Measurements from ENCODE around the gene MBD4. TPM values are rescaled to one million over a fixed set of nuclear protein-coding genes. Genes with fewer than 3 reads are reported as not detected.

Gene MBD4
- total RNA-seq, 2 experiments from 2014 or later = 47.1 to 47.4 TPM

DNA sequence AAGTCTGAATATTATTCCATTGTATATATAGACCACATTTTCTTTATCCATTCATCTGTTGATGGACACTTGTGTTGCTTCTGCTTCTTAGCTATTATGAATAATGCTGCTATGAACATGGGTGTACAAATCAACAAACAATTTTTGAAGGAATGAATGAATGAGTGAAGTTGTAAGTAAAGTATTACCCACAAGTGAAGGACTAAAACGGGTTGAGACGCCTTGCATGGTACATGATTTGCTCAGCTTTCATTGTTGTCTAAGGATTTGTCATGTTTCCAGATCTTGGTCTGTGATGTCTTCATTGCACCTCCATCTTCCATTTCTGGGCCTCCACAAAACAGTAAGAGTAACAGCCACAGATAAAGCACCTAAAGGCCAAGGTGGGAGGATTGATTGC is 20.8 kb upstream of the MBD4 start:
- DNase-seq = no peak
- ChIA-PET POLR2A (no interaction called here), CTCF (no interaction called here)
- H3K27me3 Mint-ChIP-seq = no peaks in the 10 kb centered on the region
- H3K9me3 Mint-ChIP-seq = no peaks in the 10 kb centered on the region
- H3K4me1 Mint-ChIP-seq = peaks cover 9% of the 10 kb centered on the region
- H3K36me3 Mint-ChIP-seq (ENCODE audit: low read depth) = peaks cover 22% of the 10 kb centered on the region
- no peak overlapping the region for H3K27ac Mint-ChIP-seq
- no peak overlapping the region for H3K4me3 Mint-ChIP-seq

- ChIA-PET CTCF (no interaction called here), POLR2A (no interaction called here)
- Mint-ChIP-seq H3K4me1 (peaks cover 9% of the 10 kb centered on the region), H3K4me3 (no peak overlapping the region), H3K9me3 (no peaks in the 10 kb centered on the region), H3K27ac (no peak overlapping the region), H3K27me3 (no peaks in the 10 kb centered on the region), H3K36me3 (ENCODE audit: low read depth) (peaks cover 22% of the 10 kb centered on the region)
- no peak for DNase-seq
Measured at GRCh38 chr3:129460155-129460554, 20.4 kb upstream of the MBD4 start.

DNA sequence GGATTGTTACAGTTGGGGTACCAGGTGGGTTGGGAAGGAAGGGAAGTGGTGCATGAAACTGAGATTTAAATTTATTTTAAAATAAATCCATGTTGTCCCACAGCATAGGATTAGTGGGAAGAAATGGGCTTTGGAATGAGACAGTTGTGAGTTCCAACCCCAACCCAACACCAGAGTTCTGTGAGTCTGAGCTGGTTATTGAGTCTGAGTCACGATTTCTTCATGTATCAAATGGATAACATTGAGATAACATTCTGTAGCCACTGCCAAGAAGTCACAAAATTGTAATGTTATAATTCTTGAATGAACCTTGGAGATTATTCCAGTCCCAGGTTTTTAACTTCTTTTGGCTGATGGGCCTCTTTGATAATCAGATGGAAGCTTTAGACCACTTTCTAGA is 14.0 kb upstream of the MBD4 start:
- Mint-ChIP-seq H3K27me3 (no peaks in the 10 kb centered on the region), H3K9me3 (no peaks in the 10 kb centered on the region), H3K36me3 (ENCODE audit: low read depth) (peaks cover 25% of the 10 kb centered on the region), H3K27ac (no peak overlapping the region), H3K4me1 (no peaks in the 10 kb centered on the region), H3K4me3 (no peak overlapping the region)
- POLR2A ChIA-PET = interaction anchor here (1.2 kb wide), 1 partner anchor 13 kb away, joined by 7 read pairs; the partner anchor contains the start of genes IFT122 and MBD4
- CTCF ChIA-PET = no interaction called here
- no peak for DNase-seq

- DNase-seq = no peak
- H3K4me3 Mint-ChIP-seq = no peak overlapping the region
- H3K9me3 Mint-ChIP-seq = no peaks in the 10 kb centered on the region
- no peaks in the 10 kb centered on the region for H3K27me3 Mint-ChIP-seq
- ChIA-PET POLR2A (no interaction called here), CTCF (no interaction called here)
- H3K36me3 Mint-ChIP-seq (ENCODE audit: low read depth) = peaks cover 17% of the 10 kb centered on the region
- no peak overlapping the region for H3K27ac Mint-ChIP-seq
- no peaks in the 10 kb centered on the region for H3K4me1 Mint-ChIP-seq
Measured at GRCh38 chr3:129449279-129450115, 9.7 kb upstream of the MBD4 start.

DNA sequence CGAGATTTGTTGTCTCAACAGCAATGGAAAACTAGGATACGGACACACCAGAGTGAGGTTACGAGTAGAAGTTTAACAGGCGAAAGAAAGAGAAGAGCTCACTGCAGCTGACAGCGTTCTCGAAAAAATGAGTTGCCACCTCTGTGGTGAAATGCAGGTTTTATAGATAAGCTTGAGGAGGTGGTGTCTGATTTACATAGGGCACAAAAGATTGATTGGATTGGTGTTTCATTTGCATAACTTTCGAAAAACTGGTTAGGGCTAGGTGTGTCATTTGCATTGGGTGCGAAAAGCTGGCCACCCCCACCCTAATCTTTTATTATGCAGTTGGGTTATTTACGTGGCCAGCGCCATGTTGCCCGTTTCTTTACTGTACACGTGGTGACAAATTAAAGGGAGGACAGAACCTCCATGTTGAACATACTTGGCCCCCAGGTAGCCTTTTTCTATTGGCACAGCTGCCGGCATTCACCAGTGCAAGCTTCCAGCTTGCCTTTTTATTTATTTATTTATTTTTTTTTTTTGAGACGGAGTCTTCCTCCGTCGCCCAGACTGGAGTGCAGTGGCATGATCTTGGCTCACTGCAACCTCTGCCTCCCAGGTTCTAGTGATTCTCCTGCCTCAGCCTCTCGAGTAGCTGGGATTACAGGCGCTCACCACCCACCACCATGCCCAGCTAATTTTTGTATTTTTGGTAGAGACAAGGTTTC is 8.6 kb upstream of the MBD4 start:
- no peaks in the 10 kb centered on the region for H3K27me3 Mint-ChIP-seq
- no peak for DNase-seq
- peaks cover 5% of the 10 kb centered on the region for H3K4me1 Mint-ChIP-seq
- ChIA-PET CTCF (no interaction called here), POLR2A (interaction anchor here (0.7 kb wide), 1 partner anchor 132 kb away, joined by 3 read pairs; a partner anchor contains a TSS)
- no peak overlapping the region for H3K4me3 Mint-ChIP-seq
- peaks cover 14% of the 10 kb centered on the region for H3K36me3 Mint-ChIP-seq (ENCODE audit: low read depth)
- H3K27ac Mint-ChIP-seq = no peak overlapping the region
- no peaks in the 10 kb centered on the region for H3K9me3 Mint-ChIP-seq

DNA sequence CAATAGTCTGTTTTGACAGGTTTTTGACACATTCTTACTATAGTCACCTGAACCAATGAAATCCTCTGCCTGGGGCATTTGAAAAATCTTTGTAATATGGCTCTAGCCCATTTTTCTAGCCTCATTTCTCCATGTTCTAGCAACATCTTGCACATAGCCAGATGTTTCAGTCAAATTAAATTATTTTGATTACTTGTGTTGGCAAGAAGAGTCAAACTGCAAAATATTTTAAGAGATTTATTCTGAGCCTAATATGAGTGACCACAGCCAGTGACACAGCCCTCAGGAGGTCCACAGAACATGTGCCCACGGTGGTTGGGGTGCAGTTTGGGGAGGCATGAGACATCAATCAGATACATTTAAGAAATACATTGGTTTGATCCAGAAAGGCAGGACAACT is 7.2 kb upstream of the MBD4 start:
- POLR2A ChIA-PET = no interaction called here

DNA sequence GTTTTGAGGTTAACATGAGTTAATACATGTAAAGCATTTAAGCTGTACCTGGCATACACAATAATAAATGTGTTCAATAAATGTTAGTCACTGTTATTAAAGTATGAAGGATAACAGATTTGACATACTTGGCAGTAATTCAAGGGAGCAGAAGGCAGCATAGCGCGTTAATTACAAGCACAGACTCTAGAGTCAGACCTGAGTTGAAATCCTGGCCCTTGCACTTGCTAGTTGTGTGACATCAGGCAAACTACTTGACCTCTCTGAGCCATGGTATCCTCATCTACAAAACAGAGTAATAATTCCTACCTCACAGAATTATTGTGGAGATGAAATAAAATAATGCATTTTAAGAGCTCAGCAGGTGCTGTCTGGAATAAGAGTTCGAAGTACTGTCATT is 5.7 kb upstream of the MBD4 start:
- DNase-seq = no peak
- Mint-ChIP-seq H3K4me3 (no peak overlapping the region), H3K27ac (no peak overlapping the region), H3K4me1 (peaks cover 27% of the 10 kb centered on the region), H3K27me3 (no peaks in the 10 kb centered on the region), H3K9me3 (no peaks in the 10 kb centered on the region), H3K36me3 (ENCODE audit: low read depth) (peaks cover 5% of the 10 kb centered on the region)
- CTCF ChIA-PET = no interaction called here
- POLR2A ChIA-PET = no interaction called here

More for the DNA sequence above, 7.2 kb upstream of the MBD4 start:
- DNase-seq = no peak
- CTCF ChIA-PET = no interaction called here
- Mint-ChIP-seq H3K4me3 (no peak overlapping the region), H3K36me3 (ENCODE audit: low read depth) (peaks cover 6% of the 10 kb centered on the region), H3K27me3 (no peaks in the 10 kb centered on the region), H3K9me3 (no peaks in the 10 kb centered on the region), H3K4me1 (peaks cover 18% of the 10 kb centered on the region), H3K27ac (no peak overlapping the region)

DNA sequence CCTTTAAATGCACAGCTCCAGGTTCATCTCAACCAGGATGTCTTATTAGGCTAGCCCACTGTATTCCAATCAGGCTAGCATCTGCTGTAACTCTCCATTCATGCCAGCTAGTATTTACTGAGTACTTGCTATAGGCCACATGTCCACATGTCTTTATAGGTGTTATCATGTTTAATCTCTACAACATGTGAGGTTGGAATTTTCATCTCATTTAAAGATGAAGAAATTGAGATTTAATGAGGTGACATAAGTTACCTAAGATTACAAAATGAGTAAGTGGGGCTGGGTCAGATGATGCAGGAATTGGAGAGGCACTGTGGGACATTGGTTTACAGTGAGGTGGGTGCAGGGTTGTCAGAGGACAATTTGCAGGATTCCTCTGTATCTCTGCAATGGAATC is 3.2 kb upstream of the MBD4 start:
- Mint-ChIP-seq H3K9me3 (no peaks in the 10 kb centered on the region), H3K27ac (no peak overlapping the region), H3K4me3 (no peak overlapping the region), H3K4me1 (peaks cover 38% of the 10 kb centered on the region), H3K36me3 (ENCODE audit: low read depth) (peaks cover 14% of the 10 kb centered on the region), H3K27me3 (no peaks in the 10 kb centered on the region)
- ChIA-PET CTCF (no interaction called here), POLR2A (interaction anchor here (6.0 kb wide), 1 partner anchor 127 kb away, joined by 76 read pairs; a partner anchor contains a TSS)
- DNase-seq = no peak

GRCh38 chr3:129442486-129442885 is 2.7 kb upstream of the MBD4 start:
- no peak overlapping the region for H3K4me3 Mint-ChIP-seq
- peaks cover 43% of the 10 kb centered on the region for H3K4me1 Mint-ChIP-seq
- H3K27ac Mint-ChIP-seq = peak overlapping the region; percentile 7
- DNase-seq = no peak
- peaks cover 18% of the 10 kb centered on the region for H3K36me3 Mint-ChIP-seq (ENCODE audit: low read depth)
- ChIA-PET POLR2A (interaction anchor here (5.4 to 6.0 kb wide), 2 partner anchors 12 to 126 kb away, joined by 46 to 76 read pairs; partner anchors contain the start of gene EFCAB12), CTCF (interaction anchor here (1.1 kb wide), 1 partner anchor 472 kb away, joined by 3 read pairs; no protein-coding TSS in a partner anchor)
- H3K9me3 Mint-ChIP-seq = no peaks in the 10 kb centered on the region
- H3K27me3 Mint-ChIP-seq = no peaks in the 10 kb centered on the region

DNA sequence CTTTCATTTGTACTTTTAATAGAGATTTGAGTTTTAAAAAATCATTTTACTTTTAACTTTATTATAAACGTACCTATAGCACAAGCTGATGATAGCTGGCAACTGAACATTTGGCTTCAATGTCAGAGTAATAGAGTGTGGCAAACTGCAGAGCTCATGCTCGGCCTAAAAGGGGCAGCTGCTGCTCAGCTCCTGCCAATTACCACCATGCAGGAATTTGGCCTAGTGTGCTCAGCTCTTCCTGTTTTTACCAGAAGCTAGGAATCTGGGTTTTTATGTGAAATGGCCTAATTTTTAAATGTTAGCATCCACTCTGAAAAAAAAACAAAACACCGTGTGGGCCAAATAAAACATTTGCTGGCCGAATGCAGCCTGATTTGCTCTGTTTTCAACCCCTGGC is 2.0 kb upstream of the MBD4 start:
- no peaks in the 10 kb centered on the region for H3K9me3 Mint-ChIP-seq
- H3K27ac Mint-ChIP-seq = peak overlapping the region; percentile 94
- no peak for DNase-seq
- POLR2A ChIA-PET = interaction anchor here (0.9 to 6.0 kb wide), 10 partner anchors 12 to 563 kb away, joined by 3 to 76 read pairs (median 6); partner anchors contain the start of genes EFCAB12 and RAB43
- no peaks in the 10 kb centered on the region for H3K27me3 Mint-ChIP-seq
- H3K4me1 Mint-ChIP-seq = peaks cover 49% of the 10 kb centered on the region
- peaks cover 24% of the 10 kb centered on the region for H3K36me3 Mint-ChIP-seq (ENCODE audit: low read depth)
- H3K4me3 Mint-ChIP-seq = peak overlapping the region; percentile 87
- CTCF ChIA-PET = interaction anchor here (0.6 to 1.1 kb wide), 6 partner anchors 9 to 471 kb away, joined by 3 read pairs; no protein-coding TSS in a partner anchor

GRCh38 chr3:129441215-129441614 is 1.5 kb upstream of the MBD4 start:
- Mint-ChIP-seq H3K27ac (peak overlapping the region; percentile 94), H3K36me3 (ENCODE audit: low read depth) (peaks cover 30% of the 10 kb centered on the region), H3K9me3 (no peaks in the 10 kb centered on the region), H3K27me3 (no peaks in the 10 kb centered on the region), H3K4me3 (peak overlapping the region; percentile 87), H3K4me1 (peaks cover 54% of the 10 kb centered on the region)
- ChIA-PET POLR2A (interaction anchor here (0.9 to 6.0 kb wide), 13 partner anchors 11 to 563 kb away, joined by 3 to 76 read pairs (median 5); partner anchors contain the start of genes EFCAB12 and RAB43), CTCF (interaction anchor here (0.6 to 2.1 kb wide), 8 partner anchors 10 to 471 kb away, joined by 3 to 6 read pairs (median 3); a partner anchor contains a TSS)
- peak; percentile 23 for DNase-seq

DNA sequence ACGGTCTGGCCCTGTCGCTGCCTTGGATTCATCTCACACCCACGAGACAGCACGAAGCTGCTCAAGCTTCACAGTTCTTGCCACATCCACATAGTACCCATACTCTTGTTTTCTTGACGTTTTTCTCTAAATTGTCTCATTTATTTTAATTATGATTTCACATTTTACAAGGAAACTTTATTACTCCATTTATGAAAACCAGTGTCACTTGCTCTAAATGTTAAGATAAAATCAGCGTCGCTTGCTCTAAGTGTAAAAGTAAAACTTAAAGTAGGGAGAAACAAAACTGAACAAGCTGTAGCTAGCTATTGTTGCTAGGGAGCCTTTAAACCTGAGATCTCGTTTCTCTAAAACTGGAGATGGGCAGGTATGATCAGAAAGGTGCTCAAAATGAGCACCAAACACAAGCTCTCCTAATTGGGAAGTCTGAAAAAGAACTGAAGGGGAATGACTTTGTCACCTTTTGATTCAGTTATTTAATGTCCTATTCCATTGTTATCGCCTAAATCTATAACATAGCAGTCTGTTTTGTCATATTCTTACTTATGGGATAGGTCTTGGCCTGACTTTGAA is 956 bp upstream of the MBD4 start:
- POLR2A ChIA-PET = interaction anchor here (0.9 to 6.0 kb wide), 22 partner anchors 10 to 562 kb away, joined by 3 to 76 read pairs (median 5); partner anchors contain the start of genes ACAD9, EFCAB12 and RAB43
- peak overlapping the region; percentile 94 for H3K27ac Mint-ChIP-seq
- peaks cover 34% of the 10 kb centered on the region for H3K36me3 Mint-ChIP-seq (ENCODE audit: low read depth)
- CTCF ChIA-PET = interaction anchor here (0.9 to 2.7 kb wide), 6 partner anchors 11 to 125 kb away, joined by 3 to 17 read pairs (median 5); a partner anchor contains a TSS
- H3K4me3 Mint-ChIP-seq = peak overlapping the region; percentile 87
- H3K4me1 Mint-ChIP-seq = peaks cover 59% of the 10 kb centered on the region
- DNase-seq = no peak
- H3K9me3 Mint-ChIP-seq = no peaks in the 10 kb centered on the region
- H3K27me3 Mint-ChIP-seq = no peaks in the 10 kb centered on the region
